ENCODE data around the gene ADAM30.
"Not testable (repeated sequence)": the region's sequence is repeated elsewhere in the genome, so short reads cannot be mapped to it uniquely, and the experiment has no call there.

Gene ADAM30

DNA sequence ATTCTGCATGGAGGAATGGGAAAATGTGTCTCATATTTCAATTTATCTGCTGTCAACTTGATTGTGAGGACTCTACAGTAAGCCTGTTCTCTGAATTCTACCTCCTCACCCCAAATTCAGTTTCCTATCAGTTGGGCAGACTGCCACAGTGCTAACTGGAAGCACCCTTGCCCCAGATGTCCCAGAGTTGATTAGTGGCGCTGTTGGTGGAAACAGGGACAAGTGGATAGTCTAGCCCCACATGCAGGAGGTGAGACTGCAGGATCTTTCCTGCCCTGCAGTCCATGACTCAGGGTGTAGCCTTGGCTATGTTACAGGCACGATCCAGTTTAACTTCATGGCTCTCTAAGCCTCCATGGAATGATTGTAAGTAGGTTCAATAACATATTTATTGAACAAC lies 22.1 kb downstream of the ADAM30 start:
- DNase-seq (ENCODE audit: low read depth) = no peak

DNA sequence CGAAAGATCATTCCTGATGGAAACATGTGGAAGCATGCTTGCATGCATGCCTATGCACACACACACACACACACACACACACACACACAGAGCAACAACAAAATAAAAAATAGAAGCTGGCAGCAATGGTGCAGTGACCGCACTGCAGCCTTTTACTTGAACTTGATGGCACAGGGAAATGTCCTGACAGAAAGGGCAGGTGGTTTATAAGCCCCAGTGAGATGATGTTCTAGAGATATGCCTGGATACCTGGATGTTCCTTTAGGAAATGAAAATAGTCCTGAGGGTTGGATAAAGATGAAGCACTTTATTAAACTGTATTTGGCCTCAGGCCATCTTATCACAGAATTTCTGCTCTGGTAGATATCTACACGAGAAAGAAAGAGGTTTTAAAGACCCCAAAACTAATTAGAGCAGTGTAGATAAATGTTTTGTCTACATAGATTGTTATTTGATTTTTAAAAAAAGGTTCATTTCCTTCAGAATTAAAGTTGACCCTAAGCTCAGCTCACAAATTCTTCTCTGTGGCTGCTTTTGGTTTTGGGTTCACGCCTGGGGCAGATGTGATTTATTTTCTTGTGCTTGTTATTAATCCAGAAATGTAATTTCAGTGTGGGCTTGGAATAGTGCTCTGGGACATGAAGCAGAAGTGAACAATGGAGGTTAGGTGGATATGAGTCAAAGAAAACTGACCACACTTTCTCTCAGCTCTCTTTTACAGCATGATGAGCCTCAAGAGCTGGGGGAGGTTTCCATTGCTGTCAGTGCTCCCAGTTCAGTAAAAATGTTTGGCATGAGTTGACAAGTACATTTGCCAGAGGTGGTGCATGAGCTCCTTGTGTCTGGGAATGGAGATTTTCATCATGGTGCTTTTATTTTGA lies 22.9 kb downstream of the ADAM30 start:
- peak; percentile 64 for DNase-seq (ENCODE audit: low read depth)

DNA sequence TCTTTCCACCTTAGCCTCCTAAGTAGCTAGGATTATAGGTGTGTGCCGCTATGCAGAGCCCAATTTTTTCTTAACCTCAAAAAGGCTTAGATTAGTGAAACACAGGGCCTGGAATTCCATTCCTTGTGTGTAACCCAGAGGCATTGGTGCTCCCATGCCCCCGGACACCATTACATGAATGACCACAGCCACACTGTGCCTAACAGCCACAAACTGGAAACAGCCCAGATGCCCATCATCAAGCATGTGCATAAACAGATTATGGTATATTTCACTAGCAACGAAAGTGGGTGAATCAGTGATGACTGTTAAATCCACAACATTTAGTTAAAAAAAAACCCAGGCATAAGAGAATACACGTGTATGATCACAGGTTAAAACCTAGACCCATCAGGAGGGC lies 24.4 kb downstream of the ADAM30 start:
- no peak for DNase-seq (ENCODE audit: low read depth)

DNA sequence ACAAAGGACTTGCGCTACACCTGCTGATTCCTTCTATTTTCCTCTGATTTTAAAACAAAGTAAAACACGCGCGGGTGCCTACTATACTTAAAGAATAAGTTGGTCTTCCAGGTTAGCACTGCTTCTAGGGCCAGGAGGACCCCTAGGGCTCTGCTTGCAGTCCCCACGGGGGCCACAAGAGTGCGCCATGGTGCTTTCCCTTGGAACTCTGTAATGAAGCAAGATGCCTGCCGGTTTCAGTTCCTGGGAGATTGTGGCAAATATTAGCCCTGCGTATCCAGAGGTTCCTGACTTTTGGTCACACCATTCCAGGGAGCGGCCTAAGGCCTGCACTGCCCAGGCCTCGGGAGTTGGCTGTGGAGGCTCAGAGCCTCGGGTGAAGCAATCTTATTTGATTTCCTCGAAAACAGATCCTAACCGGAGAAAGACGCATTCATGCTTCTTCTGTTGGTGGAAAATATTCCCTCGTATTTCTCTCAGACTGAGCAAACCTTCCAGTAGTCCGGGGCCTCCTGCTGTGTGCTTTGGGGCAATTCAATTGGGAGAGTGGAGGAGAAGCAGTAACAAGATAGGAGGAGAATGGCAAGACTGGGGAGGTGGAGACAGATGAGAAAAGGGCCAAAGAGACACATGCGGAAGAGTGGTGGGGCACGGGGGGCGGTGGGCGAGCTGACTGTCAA lies 25.3 kb downstream of the ADAM30 start:
- DNase-seq (ENCODE audit: low read depth) = peak; percentile 70

DNA sequence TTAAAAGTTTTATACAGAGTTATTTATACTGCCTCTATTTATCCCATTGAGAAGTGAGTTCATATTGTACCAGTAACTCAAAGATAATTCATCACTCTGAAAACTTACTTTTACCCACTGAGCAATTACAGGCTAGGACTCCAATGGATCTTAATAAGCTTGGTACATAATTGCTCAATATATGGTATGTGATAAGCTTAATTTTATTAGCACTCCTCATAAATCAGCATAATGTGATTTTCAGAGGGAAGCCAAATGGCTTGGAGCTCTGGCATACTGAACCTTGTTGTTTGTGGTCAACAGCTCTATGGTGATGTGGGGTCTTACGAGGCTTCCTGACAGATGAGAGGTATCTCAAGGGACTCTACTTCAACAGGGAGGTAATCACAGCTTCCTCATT lies 26.3 kb downstream of the ADAM30 start:
- no peak for DNase-seq (ENCODE audit: low read depth)

DNA sequence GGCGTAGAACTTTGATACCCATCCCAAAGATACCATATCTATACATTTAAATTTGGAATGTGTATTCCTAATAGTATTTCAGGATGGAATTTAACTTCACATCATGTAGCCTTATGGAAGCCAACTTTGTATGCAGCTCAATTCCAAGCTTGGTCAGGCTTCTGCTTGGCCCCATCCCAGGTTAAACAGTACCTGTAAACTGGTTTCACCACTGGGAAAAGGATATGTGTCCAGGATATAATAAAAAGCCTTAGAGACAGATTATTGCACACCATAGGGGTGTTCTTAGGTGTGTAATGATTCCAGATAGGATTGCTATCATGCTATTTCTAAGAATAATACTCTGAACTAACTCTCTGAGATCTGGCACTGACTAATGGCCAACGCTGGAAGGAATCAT lies 28.1 kb downstream of the ADAM30 start:
- no peak for DNase-seq (ENCODE audit: low read depth)

DNA sequence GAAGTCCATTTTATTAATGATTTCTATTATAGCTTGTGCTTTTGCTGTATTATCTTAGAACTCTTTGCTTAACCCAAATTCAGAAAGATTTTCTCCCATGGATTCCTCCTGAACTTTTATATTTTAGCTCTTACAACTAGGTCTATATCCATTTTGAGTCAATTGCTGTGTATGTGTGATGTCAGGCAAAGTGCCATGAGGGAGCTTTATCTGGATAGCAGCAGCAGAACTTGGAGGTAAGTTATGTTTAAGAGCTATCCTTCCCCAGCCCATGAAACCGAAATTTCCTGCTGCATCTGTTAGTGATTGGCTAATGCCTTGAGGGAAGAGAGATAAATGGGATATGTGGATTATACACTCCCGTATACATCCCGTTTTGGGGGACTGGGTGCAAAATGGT lies 29.9 kb downstream of the ADAM30 start:
- DNase-seq (ENCODE audit: low read depth) = no peak

DNA sequence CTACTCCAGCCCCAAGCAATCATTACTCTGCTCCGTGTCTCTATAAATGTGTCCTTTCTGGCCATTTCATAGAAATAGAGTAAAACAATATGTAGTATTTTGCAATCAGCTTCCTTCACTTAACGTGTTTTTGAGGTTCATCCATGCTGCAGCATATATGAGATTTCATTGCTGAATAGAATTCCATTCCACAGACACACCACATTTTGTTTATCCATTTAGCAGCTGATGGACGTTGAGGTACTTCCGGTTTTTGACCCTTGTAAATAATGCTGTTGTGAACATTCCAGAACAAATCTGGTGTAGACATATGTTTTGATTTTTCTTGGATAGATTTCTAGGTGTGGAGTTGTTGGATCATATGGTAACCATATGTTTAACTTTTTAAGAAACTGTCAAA lies 30.7 kb downstream of the ADAM30 start:
- DNase-seq (ENCODE audit: low read depth) = peak; percentile 89

DNA sequence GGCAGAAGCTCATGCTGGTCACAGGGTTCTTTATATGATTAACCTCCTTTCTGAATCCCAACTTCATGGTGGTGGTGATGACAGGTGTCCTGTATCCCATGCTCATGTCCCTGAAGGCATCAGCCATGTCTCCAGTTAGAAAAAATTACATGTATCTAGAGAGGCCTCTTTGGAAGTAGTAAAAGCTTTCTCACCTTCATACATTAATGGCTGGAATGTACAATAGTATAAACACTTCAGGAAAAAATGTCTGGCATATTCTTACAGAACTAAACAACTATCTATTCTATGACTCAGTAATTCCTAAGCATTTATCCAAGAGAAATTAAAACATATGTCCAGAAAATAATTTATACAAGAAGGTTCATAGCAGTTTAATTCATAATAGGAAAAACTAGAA lies 34.0 kb downstream of the ADAM30 start:
- DNase-seq (ENCODE audit: low read depth) = peak; percentile 17

DNA sequence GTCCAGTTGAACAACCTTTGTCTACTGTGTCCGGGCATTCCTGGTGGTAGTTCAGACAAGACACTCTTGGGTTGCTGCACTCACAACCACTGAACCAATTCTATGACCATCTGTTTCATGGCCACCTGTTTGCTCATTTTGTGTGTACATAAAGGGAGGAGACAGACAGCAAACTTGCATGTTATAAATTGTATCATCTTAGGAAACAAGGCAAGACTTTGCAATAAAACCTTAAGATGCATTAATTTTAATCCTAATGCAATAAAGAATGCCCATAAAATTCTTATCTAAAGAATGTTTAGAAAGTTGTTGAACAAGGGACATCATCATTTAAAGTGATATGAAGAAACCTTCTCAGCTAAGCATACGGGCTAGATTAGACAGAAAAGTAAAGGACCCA lies 34.8 kb downstream of the ADAM30 start:
- DNase-seq (ENCODE audit: low read depth) = no peak

DNA sequence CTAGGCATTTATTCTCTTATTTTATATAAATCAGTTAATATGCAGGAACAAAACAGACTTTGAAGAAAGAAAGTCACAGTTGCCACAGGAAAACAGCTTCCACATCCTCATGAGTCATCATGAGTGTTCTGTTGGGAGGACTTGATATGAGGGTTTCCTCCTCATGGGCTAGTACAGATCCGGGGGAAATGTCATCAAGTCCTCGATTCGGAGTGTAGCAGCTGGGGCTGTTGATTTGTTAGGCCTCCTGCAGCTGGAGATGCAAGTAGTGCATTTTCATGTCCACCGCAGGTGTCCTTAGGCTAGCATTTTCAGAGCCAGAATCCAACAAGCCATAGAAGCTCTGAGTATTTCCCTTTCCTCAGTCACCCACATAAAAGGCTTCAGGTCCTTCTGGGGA lies 36.7 kb downstream of the ADAM30 start:
- peak; percentile 55 for DNase-seq (ENCODE audit: low read depth)

DNA sequence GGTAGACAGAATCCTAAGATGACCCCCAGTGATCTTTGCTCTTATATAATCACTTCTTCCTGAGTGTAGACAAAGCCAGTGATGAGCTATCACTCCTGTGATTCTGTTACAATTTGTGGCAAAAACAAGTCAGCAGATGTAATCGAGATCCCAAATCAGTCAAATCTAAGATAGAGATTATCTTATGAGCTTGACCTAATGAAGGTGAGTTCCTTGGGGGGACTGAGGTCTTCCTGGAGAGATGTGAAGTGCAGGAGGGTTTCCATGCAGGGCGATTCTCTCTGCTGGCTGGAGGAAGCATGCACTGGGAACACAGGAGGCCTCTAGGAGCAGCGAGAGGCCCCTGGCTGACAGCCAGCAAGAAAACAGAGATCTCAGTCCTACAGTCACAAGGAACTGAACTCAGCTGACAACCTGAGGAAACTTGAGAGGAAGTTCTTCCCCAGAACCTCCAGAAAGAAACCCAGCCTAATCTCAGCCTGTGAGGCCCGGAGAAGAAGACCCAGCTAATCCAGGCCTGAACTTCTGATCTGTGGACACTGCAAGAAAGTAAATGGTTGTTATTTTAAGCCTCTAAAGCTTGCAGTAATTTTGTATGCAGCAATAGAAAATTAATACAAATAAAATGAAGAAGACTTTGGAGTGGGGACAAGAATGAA lies 37.6 kb downstream of the ADAM30 start:
- not testable (repeated sequence) for DNase-seq (ENCODE audit: low read depth)

DNA sequence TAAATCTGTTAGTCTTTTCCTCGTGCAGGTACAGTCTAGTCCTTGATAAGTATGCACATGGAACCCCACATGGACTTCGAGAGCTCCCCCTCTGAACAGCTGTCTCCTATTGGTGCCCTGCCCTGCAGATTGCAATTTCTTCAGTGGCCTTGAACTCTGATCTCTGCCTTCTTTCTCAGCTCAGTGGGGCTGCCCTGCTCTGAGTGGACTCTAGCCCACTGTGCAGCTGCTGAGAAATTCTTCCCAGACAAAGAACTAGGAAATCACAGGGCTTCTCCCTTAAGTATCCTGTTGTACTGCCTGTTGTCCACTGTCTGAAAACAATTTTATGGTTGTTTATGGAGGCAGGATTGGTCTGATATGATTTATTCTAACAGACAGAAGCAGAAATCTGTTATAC lies 38.2 kb downstream of the ADAM30 start:
- no peak for DNase-seq (ENCODE audit: low read depth)

DNA sequence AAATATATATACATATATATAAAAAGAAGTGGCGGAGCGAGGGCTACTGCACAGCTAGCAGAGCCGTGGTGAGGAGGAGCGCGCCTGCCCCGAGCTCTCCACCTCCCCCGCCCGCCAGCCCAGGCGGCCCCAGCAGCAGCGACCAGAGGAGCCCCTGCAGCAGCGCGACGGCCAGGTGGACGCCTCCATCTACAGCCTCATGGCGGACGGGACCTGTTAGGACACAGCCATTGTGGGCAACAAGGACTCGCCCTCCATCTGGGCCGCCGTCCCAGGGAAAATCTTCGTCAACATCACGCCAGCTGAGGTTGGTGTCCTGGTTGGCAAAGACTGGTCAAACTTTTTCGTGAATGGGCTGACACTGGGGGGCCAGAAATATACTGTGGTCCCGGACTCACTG lies 43.2 kb downstream of the ADAM30 start:
- no peak for DNase-seq (ENCODE audit: low read depth)

DNA sequence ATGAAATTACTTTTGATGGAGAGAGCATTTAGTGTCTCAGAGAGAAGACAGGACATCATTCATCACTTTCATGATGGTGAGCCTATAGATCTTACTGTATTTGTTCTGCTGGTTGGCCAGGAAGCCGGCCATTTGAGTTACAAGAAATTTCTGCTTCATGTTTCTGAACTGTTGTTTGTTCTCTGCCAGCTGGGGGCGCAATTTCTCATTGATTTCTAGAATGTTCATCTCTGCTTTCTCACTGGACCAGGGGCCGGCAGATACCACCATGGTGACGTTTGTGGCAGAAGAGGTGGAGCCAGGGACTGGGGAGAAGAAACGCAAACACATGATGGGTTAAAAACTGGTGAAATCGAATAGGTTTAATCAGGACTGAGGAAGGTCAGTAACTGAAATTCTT lies 52.1 kb downstream of the ADAM30 start:
- not testable (repeated sequence) for DNase-seq (ENCODE audit: low read depth)
